Measurements from ENCODE around the gene FPR2. TPM values are rescaled to one million over a fixed set of nuclear protein-coding genes. Genes with fewer than 3 reads are reported as not detected.

Gene FPR2
- total RNA-seq, 1 donor from 2014 or later = not detected

DNA sequence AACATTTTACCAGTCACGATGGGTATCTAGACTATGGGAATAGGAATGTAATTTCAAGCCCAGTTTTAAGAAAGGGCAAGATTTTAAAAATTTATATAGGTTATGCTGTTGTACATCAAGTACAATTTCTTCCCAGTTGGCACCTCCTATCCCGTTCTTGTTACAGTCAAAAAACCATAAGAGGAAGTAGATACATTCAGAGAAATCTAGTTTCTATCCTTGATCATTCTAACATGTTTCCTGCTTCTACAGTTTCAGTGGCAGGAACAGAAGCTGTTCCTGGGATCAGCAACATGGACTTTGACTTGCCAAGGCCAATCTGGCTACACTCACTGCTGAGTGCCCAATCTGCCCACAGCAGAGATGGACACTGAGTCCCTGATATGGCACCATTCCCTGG is 19.3 kb downstream of the FPR2 start:
- no peaks in the 10 kb centered on the region for H3K9me3 Mint-ChIP-seq (ENCODE audit: unreplicated experiment)
- H3K4me3 Mint-ChIP-seq (ENCODE audit: unreplicated experiment) = no peak overlapping the region
- no peaks in the 10 kb centered on the region for H3K36me3 Mint-ChIP-seq (ENCODE audit: unreplicated experiment)
- peaks cover 17% of the 10 kb centered on the region for H3K27me3 Mint-ChIP-seq (ENCODE audit: unreplicated experiment)
- TF ChIP-seq, protein P1, sequence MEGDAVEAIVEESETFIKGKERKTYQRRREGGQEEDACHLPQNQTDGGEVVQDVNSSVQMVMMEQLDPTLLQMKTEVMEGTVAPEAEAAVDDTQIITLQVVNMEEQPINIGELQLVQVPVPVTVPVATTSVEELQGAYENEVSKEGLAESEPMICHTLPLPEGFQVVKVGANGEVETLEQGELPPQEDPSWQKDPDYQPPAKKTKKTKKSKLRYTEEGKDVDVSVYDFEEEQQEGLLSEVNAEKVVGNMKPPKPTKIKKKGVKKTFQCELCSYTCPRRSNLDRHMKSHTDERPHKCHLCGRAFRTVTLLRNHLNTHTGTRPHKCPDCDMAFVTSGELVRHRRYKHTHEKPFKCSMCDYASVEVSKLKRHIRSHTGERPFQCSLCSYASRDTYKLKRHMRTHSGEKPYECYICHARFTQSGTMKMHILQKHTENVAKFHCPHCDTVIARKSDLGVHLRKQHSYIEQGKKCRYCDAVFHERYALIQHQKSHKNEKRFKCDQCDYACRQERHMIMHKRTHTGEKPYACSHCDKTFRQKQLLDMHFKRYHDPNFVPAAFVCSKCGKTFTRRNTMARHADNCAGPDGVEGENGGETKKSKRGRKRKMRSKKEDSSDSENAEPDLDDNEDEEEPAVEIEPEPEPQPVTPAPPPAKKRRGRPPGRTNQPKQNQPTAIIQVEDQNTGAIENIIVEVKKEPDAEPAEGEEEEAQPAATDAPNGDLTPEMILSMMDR (IDR thresholded peaks at IDR 0.05) = no peak
- H3K27ac Mint-ChIP-seq (ENCODE audit: unreplicated experiment) = no peak overlapping the region
- DNase-seq (ENCODE audit: extremely low spot score, unreplicated experiment) = no peak
- peaks cover 2% of the 10 kb centered on the region for H3K4me1 Mint-ChIP-seq (ENCODE audit: unreplicated experiment)

DNA sequence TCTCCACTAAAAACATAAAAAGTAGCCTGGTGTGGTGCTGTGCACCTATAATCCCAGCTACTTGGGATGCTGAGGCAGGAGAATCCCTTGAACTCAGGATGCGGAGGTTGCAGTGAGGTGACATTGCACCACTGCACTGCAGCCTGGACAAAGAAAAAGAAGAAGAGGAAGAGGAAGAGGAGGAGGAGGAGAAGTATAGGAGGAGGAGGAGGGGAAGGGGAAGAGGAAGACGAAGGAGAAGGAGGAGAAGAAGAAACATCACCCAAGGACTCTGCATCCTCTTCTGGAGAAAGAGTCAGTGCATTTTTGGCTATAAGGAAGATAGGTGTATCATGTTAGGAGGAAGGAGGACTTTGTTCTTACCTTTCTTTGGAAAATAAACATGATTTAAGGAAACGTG is 21.0 kb downstream of the FPR2 start:
- Mint-ChIP-seq H3K9me3 (ENCODE audit: unreplicated experiment) (no peaks in the 10 kb centered on the region), H3K4me1 (ENCODE audit: unreplicated experiment) (peaks cover 2% of the 10 kb centered on the region), H3K4me3 (ENCODE audit: unreplicated experiment) (no peak overlapping the region), H3K27me3 (ENCODE audit: unreplicated experiment) (peaks cover 8% of the 10 kb centered on the region), H3K36me3 (ENCODE audit: unreplicated experiment) (no peaks in the 10 kb centered on the region), H3K27ac (ENCODE audit: unreplicated experiment) (no peak overlapping the region)
- TF ChIP-seq, protein P1 (IDR thresholded peaks at IDR 0.05) = no peak
- no peak for DNase-seq (ENCODE audit: extremely low spot score, unreplicated experiment)

DNA sequence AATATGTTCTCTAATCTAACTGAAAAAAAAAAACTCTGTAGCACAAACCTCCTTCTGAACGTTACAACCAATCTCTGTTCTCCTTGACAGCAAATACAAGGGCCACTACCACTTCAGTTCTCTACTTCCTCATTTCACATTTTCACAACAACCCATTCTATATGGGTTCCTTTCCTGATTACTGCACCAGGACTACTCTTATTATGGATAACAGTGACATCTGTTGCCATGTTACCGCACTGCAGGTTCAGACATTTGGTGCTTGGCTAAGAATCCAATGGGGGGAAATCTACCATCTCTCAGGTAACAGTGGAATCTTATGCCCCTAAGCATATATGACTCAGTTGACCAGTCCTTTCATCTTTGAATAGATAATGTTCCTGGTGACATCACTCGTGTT is 22.4 kb downstream of the FPR2 start:
- H3K4me3 Mint-ChIP-seq (ENCODE audit: unreplicated experiment) = no peak overlapping the region
- peaks cover 4% of the 10 kb centered on the region for H3K9me3 Mint-ChIP-seq (ENCODE audit: unreplicated experiment)
- H3K36me3 Mint-ChIP-seq (ENCODE audit: unreplicated experiment) = no peaks in the 10 kb centered on the region
- H3K27ac Mint-ChIP-seq (ENCODE audit: unreplicated experiment) = no peak overlapping the region
- DNase-seq (ENCODE audit: extremely low spot score, unreplicated experiment) = no peak
- peaks cover 8% of the 10 kb centered on the region for H3K27me3 Mint-ChIP-seq (ENCODE audit: unreplicated experiment)
- no peaks in the 10 kb centered on the region for H3K4me1 Mint-ChIP-seq (ENCODE audit: unreplicated experiment)
- TF ChIP-seq, protein P1 (IDR thresholded peaks at IDR 0.05) = no peak

DNA sequence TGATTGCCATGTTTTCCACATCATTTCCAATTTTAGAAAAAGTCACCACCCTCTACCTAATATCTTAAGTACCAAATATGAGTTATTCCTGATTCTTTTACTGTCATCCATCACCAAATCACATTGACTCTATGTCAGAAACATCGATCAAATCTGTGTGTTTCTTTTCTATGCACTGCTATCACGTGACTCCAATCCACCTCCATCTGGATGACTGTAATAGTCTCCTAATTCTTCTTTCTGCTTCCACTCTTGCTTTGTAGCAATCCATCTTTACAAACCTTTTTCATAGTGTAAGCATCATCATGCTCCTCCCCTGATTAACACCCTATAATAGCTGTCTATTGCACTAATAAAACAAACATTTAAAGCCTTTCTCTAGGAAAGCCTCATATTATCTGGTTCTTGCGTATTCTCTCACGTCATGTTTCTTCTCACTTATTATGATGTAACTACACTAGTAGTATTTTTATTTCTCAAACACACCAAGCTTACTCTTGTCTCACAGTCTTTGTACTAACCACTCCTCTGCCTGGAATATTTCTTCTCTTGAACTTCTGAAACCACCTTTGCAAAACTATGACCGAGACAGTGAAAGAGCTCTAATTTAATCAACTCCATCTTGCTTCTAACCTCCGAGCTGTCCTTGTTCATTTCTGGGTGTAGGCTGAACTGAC is 23.3 kb downstream of the FPR2 start:
- peaks cover 7% of the 10 kb centered on the region for H3K9me3 Mint-ChIP-seq (ENCODE audit: unreplicated experiment)
- H3K4me1 Mint-ChIP-seq (ENCODE audit: unreplicated experiment) = no peaks in the 10 kb centered on the region
- TF ChIP-seq, protein P1 (IDR thresholded peaks at IDR 0.05) = no peak

DNA sequence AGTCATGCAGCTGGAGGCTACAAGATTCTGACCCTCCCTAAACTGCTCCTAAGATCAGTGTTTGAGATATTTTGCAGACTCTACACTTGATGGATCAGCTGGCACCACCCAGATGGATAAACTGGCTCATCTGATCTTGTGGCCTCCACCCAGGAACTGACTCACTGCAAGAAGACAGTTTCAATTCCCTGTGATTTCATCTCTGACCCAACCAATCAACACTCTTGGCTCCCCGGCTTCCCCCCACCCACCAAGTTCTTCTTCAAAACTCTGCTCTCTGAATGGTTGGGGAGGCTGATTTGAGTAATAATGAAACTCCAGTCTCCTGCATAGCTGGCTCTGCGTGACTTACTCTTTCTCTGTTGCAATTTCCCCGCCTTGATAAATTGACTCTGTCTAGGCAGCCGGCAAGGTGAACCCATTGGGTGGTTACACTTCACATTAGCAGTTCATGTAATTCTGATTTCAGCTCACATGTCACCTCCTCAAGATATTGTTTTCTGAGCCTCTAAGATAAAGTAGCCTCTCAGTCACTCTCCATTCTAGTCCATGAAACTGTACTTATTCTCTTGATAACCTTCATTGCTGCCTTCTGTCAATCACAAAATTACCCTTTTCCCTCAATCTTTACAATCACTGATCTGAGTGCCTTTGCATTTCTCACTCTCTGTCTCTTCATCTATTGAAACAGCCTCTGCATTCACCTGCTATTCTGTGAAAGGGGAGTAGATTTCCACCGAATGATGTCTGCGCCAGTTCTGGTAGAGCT is 24.1 kb downstream of the FPR2 start:
- H3K4me3 Mint-ChIP-seq (ENCODE audit: unreplicated experiment) = no peak overlapping the region
- no peaks in the 10 kb centered on the region for H3K4me1 Mint-ChIP-seq (ENCODE audit: unreplicated experiment)
- H3K27ac Mint-ChIP-seq (ENCODE audit: unreplicated experiment) = no peak overlapping the region
- no peak for DNase-seq (ENCODE audit: extremely low spot score, unreplicated experiment)
- H3K27me3 Mint-ChIP-seq (ENCODE audit: unreplicated experiment) = no peaks in the 10 kb centered on the region
- no peaks in the 10 kb centered on the region for H3K36me3 Mint-ChIP-seq (ENCODE audit: unreplicated experiment)
- TF ChIP-seq, protein P1 (IDR thresholded peaks at IDR 0.05) = no peak
- H3K9me3 Mint-ChIP-seq (ENCODE audit: unreplicated experiment) = peaks cover 7% of the 10 kb centered on the region

More for the DNA sequence above, 23.3 kb downstream of the FPR2 start:
- no peak for DNase-seq (ENCODE audit: extremely low spot score, unreplicated experiment)
- no peak overlapping the region for H3K27ac Mint-ChIP-seq (ENCODE audit: unreplicated experiment)
- peaks cover 7% of the 10 kb centered on the region for H3K27me3 Mint-ChIP-seq (ENCODE audit: unreplicated experiment)
- no peak overlapping the region for H3K4me3 Mint-ChIP-seq (ENCODE audit: unreplicated experiment)
- no peaks in the 10 kb centered on the region for H3K36me3 Mint-ChIP-seq (ENCODE audit: unreplicated experiment)

All from osteocyte (in vitro differentiated cells).